Measurements from ENCODE around the gene SLC39A8. TPM values are rescaled to one million over a fixed set of nuclear protein-coding genes. Genes with fewer than 3 reads are reported as not detected.

The SLC39A8 gene
- total RNA-seq, 1 donor from 2014 or later = 6.9 TPM

GRCh38 chr4:102259702-102260101 lies 85.6 kb downstream of the SLC39A8 start:
- Histone ChIP-seq H3K9ac (no peak overlapping the region), H3K4me1 (peaks cover 5% of the 10 kb centered on the region), H3K9me3 (ENCODE audit: low read depth) (no peaks in the 10 kb centered on the region), H3K4me2 (no peak overlapping the region), H3K27me3 (no peaks in the 10 kb centered on the region), H2AFZ (replicated peaks) (no peak overlapping the region), H3K27ac (no peak overlapping the region), H3F3A (ENCODE audit: low read depth) (no peaks in the 10 kb centered on the region), H3K36me3 (no peaks in the 10 kb centered on the region), H3K4me3 (no peak overlapping the region), H3K79me2 (ENCODE audit: low read depth) (no peaks in the 10 kb centered on the region), H4K20me1 (ENCODE audit: low read depth) (no peaks in the 10 kb centered on the region)
- TF ChIP-seq EZH2 (IDR thresholded peaks at IDR 0.05) = no peak
- TF ChIP-seq EZH2phosphoT487 (IDR thresholded peaks at IDR 0.05) = no peak
- no peak for TF ChIP-seq CTCF (IDR thresholded peaks at IDR 0.05)
- DNase-seq (ENCODE audit: low spot score) = no peak
- Mint-ChIP-seq H3K27me3 (ENCODE audit: insufficient read depth, low read depth) (peaks cover 2% of the 10 kb centered on the region), H3K36me3 (no peaks in the 10 kb centered on the region), H3K4me3 (no peak overlapping the region), H3K9me3 (no peaks in the 10 kb centered on the region), H3K4me1 (peaks cover 8% of the 10 kb centered on the region), H3K27ac (no peak overlapping the region)

- no peaks in the 10 kb centered on the region for H3K79me2 ChIP-seq (ENCODE audit: low read depth)
- Mint-ChIP-seq H3K27ac (no peak overlapping the region), H3K9me3 (no peaks in the 10 kb centered on the region), H3K4me3 (no peak overlapping the region), H3K4me1 (peaks cover 8% of the 10 kb centered on the region), H3K36me3 (no peaks in the 10 kb centered on the region), H3K27me3 (ENCODE audit: insufficient read depth, low read depth) (peaks cover 2% of the 10 kb centered on the region)
- no peak overlapping the region for H3K4me2 ChIP-seq
- no peak overlapping the region for H3K4me3 ChIP-seq
- H2AFZ ChIP-seq (replicated peaks) = no peak overlapping the region
- no peaks in the 10 kb centered on the region for H3F3A ChIP-seq (ENCODE audit: low read depth)
- DNase-seq (ENCODE audit: low spot score) = no peak
- H4K20me1 ChIP-seq (ENCODE audit: low read depth) = no peaks in the 10 kb centered on the region
- H3K9ac ChIP-seq = no peak overlapping the region
- no peak for TF ChIP-seq EZH2 (IDR thresholded peaks at IDR 0.05)
- no peak for TF ChIP-seq EZH2phosphoT487 (IDR thresholded peaks at IDR 0.05)
- no peak for TF ChIP-seq CTCF (IDR thresholded peaks at IDR 0.05)
- H3K27me3 ChIP-seq = no peaks in the 10 kb centered on the region
- no peaks in the 10 kb centered on the region for H3K9me3 ChIP-seq (ENCODE audit: low read depth)
- no peak overlapping the region for H3K27ac ChIP-seq
- no peaks in the 10 kb centered on the region for H3K36me3 ChIP-seq
- H3K4me1 ChIP-seq = peaks cover 5% of the 10 kb centered on the region
Observed at GRCh38 chr4:102259081-102259480, 86.2 kb downstream of the SLC39A8 start.

GRCh38 chr4:102256321-102256720 lies 89.0 kb downstream of the SLC39A8 start:
- no peaks in the 10 kb centered on the region for H3K9me3 Mint-ChIP-seq
- no peak overlapping the region for H3K27ac Mint-ChIP-seq
- Histone ChIP-seq H3K27me3 (no peaks in the 10 kb centered on the region), H3F3A (ENCODE audit: low read depth) (no peaks in the 10 kb centered on the region), H3K36me3 (no peaks in the 10 kb centered on the region), H3K4me1 (peaks cover 10% of the 10 kb centered on the region), H3K27ac (no peak overlapping the region), H4K20me1 (ENCODE audit: low read depth) (no peaks in the 10 kb centered on the region), H3K4me3 (no peak overlapping the region), H3K9ac (no peak overlapping the region), H3K9me3 (ENCODE audit: low read depth) (no peaks in the 10 kb centered on the region), H3K79me2 (ENCODE audit: low read depth) (no peaks in the 10 kb centered on the region), H3K4me2 (no peak overlapping the region), H2AFZ (replicated peaks) (no peak overlapping the region)
- TF ChIP-seq EZH2 (IDR thresholded peaks at IDR 0.05) (no peak), CTCF (IDR thresholded peaks at IDR 0.05) (no peak), EZH2phosphoT487 (IDR thresholded peaks at IDR 0.05) (no peak)
- peaks cover 2% of the 10 kb centered on the region for H3K27me3 Mint-ChIP-seq (ENCODE audit: insufficient read depth, low read depth)
- no peak for DNase-seq (ENCODE audit: low spot score)
- peaks cover 6% of the 10 kb centered on the region for H3K4me1 Mint-ChIP-seq
- no peak overlapping the region for H3K4me3 Mint-ChIP-seq
- no peaks in the 10 kb centered on the region for H3K36me3 Mint-ChIP-seq

Data from neural progenitor cell (in vitro differentiated cells).